Hippocampal formation (tissue), 2 donors: ENCODE measurements around the gene TMEM33.

Experiments used
- DNase-seq, 2 donors: peaks; one replicate each; lab custom pipeline; 2025; lab: John Stamatoyannopoulos, UW

The TMEM33 gene

DNA sequence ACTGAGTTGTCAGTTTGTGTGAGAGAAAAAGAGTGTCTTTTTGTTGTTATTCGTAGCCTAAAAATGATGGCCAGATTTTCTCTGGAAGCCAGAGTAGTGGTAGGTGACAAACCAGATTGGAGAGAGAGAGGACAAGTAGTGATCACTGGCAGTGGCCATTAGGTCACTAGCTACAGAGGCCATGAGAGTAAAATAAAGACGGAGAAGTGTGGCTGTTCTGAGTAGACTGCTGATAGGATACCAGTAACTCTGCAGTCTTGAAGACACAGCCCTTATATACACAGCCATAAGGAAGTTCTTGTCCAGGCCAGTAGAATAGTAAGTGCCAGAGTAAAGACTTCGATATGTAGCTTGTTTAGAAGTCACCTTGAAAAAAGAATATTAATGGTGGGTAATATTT, 62.8 kb downstream of the TMEM33 start:
- no peak for DNase-seq

DNA sequence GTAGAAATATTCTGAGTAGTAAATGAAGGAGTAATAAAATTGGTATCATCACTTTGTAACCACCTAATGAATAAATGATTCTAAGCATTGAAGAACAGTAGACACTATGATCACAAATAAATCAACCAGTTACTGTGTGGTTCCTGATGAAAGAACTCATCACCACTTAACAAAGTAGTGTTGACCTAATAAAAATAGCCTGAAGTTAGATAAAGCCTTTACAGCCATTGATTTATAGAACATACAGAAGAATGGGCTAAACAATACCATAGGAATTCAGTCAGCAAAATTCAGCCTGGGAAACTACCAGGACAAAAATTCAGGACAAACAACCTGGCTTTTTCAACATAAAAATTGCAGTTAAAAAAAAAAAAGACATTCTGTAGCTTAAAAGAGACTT, 64.1 kb downstream of the TMEM33 start:
- DNase-seq, result no peak

DNA sequence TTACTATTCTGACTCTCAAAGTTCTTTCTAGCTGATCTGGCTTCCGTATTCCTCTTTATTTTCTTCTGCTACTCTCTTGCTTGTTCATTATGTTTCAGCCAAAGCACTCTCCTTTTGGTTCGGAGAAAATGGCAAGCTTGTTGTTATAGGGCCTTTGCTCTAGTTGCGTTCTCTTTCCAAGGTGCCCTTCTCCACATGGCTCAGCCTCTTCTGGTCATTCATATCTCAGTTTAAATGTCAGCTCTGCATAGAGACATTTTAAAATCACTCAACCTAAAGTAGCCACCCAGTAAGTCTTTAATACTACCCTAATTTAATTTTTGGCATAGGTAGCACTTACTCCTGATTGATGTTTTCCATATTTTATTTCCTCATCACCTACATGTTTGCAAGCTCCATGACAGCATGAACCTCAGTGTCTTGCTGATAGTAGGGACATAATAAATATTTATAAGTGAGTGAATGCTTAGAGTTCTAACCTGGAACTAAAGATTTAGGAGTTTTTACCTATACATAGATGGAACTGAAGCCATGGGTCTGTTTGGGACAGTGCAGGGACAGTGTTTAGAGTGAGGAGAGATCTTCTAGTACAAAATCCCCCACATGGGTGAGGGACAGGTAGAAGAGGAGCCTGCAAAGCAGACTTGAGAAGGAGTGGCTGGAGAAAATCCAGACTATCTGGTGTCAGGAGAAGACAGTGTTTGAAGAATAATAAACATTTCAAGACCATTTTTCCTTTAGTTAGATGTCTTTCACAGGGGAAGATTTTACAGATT, 73.0 kb downstream of the TMEM33 start:
- no peak for DNase-seq
